HG03108 (cell line): Measurements from ENCODE around the gene MRPL10.

Experiments used
- ATAC-seq: cut with Tn5 transposase; IDR thresholded peaks from one replicate; pipeline ENCODE4 v1.9.1; 2021; ENCODE audit warnings: moderate library complexity; ENCODE audit not compliant: unreplicated experiment

The MRPL10 gene

GRCh38 chr17:47815106-47815918, 16.0 kb downstream of the MRPL10 start:
- no peak for ATAC-seq

DNA sequence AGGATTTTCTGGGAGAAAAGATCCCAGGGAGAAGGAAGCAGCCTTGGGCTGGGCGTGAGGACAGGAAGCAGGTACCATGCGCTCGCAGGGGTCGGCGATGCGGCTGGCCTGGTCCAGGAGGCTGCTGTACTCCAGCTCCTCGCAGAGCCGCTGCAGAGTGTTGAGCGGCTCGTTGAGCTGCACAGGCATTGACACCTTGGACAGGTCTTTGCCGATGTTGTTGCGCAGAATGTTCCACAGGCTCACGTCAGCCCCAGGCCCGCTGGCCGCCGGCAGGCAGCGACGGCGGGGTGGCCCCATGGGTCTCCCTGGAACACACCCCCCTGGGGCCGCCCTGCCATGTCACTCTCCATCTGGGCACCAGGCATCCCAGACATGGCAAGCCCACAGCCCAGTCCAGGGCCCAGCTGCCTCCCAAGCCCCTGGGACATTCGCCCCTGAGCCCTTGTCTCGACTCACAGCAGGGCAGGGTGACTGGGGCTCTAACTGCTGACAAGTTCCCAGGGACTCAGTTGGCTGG, 17.8 kb downstream of the MRPL10 start:
- no peak for ATAC-seq

DNA sequence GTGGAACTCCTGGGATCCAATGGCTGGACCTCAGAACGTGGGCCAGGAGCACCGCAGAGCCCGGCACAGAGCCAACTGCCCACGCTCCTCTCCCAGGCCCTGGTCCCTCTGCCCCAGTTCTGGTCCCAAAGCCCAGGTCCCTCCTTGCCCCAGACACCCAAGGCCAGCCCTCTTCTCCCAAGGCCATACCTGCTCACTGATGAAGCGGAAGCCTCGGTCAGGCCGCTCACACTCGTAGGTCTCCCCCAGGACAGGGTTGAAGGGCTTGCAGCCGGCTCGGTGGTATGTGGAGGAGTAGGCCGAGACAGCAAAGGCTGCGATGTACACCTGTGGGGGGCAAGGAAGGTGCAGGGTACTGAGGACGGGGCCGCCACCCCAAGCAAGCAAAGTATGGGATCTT, 18.3 kb downstream of the MRPL10 start:
- no peak for ATAC-seq

DNA sequence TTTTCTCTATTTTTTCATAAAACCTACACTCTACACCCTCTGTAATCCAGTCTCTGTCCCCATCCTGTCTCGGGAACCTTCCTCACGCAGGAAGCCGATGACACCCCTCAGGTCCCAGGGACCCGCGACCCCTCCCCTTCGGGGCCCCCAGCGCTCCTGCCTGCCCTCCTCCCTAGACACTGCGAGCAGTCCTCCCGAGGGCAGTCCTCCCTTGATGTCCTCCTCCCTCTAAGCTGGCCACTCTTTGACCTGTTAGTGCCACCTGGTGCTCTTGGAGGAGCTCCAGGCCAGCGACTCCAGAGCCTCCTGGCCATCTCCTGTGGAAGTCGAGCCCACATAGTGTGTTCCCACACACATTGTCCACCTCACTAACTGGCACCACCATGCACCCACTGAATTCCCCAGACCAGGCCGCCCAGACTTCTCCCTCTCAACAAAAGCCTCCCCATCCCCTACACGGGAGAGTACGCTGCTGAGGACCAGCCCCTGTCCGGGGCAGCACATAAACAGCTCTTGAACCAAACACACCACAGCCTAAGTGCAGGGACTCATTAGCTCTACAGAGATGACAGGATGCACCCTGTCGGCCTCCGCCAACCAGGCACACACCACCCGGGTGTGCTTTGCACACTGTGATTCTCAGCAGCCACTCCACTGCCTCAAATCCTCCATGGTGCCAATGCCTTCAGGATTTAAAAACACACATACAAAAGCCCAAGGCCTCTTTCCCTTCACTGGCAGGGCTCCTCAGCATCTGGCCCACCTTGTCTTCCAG, 19.0 kb downstream of the MRPL10 start:
- no peak for ATAC-seq

DNA sequence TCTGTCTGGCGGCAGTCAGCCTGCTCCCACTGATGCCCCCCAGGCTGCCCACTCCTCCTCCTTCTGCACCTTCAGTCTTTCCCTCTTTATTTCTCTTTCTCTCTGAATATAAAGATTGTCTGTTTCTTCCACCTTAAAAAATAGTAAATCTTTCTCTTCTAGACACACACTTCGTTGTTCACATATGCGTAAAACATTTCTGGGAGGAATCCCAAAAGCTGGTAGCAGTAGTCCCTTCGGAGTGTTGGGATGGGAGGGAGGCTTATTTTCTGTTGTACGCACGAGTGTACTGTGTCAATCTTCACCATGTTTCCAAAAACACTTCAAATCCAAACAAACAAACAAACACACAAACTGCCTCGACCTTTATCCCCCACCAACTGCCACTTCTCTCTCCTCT, 19.6 kb downstream of the MRPL10 start:
- ATAC-seq: no peak

DNA sequence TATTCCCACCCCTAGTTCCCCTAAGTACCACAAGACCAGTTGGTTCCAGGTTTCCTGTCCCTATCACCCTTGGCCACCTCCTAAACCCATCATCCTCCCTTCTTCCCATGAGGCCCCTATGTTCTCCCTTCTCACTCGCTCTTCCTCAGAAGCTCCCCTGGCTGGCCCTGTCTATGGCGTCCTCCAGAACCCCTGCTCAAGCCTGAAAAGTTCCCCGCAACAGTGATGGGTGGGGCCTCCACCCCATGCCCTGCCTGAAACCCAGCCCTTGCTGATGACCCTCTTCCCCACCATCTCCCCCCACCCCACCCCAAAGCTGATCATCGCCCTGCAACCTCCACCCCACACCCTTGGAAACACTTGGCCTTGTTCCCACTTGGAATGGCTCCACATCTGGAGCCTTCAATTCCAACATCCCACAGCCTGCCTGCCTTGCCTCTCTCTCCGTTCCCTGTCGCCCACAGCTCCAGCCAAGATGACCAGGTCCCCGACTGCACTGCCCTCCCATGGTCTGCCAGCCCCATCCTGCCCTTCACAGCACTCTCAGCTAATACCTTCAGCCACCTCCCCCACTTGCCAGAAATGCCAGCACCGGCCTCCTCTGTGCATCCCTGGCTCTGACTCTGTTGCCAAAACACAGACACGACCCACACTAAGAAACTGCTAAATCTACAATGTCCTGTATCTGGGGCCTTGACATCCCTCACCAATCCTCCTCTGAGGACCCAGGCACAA, 20.3 kb downstream of the MRPL10 start:
- ATAC-seq: no peak

DNA sequence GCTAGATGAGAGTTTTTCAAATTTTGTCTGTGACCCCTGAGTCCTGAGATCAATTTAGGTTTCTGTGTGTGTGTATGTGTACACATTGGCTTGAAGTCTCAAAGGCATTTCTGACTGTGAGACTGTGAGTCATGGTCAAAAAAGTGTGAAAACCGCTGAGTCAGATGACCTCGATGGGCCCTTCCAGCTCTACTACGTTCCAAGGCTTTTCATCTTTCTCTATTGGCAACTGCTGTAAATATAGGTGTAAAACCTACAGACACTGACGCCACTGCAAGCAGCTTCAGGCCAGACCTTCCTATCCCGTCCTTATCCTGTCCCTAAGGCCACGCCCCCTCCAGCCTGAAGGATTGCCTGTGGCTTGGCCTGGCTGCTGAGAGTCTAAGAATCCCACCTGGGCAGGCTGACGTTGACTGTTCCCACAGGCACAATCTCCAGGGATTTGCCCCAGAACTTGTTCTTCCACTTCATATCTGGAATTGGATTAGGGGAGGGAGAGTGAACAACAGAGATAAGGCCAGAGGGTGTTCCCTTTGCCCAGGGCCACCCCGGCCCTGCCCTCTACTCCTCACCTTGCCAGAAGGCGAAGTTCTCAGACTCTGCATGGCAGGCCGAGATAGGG, 21.0 kb downstream of the MRPL10 start:
- no peak for ATAC-seq

DNA sequence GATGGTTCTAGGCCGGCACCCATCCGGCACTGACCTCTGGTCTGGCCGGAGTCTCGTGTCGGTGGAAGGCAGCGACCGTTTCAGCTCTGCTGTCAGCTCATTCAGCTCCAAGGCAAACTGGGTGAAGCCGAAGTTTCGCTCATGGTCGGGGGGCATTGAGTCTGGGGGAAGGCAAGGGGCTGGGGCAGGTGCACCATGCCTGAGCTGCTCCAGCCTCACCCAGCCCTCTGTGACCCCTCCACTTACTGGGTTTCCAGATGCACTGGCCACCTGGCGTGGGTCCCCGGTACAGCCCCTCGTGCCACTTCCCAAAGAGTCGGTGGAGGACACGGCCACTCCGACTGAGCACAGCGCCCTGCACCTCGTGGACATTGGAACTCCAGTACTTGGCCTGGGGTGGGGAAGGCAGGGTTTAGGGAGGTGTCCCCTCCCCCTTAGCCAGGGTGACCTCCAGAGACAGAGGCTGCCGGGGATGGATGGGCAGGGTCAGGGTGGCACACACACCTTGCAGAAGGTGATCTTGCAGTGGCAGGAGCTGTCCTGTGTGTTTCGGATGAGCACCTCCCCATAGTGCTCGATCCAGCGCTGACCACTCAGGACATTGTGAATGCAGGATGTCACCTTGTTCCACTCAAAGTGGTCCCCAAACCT, 22.4 kb downstream of the MRPL10 start:
- ATAC-seq: no peak

DNA sequence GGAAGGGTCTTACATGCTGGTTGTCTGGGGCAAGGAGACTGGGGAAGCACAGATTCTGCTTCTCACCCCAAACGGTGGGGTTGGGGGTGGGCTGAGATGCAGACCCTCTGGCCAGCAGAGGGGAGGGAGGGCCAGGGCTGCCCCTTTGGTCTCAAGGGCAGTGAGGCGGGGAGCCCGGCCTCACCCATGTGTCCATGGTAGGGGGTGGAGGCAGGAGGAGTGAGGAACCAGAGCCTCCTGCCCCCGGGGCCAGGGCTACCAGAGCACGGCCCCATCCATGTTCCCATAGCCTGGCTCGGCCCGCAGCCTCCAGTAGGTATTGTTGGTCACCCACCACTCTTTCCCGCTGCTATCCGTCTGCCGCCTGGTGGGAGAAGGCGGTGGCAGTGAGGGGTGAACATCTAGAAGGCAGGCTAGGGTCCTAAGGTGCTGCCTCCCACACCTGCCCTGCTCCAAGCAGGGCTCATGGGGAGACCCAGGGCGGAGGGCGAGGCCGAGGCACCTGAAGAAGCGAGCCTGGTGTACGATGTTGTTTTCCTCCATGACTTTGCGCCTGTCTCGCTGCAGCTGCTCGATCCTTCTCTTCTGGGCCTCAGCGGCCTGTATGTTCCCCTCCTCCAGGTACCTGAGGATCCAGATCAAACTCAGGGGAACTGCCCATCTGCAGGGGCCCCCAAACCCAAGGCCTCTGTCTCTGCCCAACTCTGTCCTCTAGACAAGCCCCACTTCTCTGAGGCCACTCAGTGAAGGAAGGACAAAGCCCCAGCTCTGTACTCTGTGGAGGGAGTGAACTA, 23.1 kb downstream of the MRPL10 start:
- ATAC-seq: no peak

GRCh38 chr17:47807421-47807820, 23.9 kb downstream of the MRPL10 start:
- ATAC-seq: no peak

DNA sequence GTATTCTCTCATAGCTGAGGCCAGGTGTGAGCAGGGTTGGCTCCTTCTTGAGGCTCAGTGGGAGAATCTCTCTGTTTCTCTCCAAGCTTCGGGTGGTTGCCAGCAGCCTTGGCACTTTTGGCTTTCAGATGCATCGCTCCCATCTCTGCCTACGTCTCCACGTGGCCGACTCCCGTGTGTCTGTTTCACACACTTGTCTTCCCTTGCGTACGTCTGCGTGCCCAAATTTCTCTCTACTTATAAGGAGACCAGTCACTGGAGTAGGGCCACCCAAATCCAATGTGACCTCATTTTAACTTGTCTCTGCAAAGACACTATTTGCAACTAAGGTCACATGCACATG, 24.5 kb downstream of the MRPL10 start:
- no peak for ATAC-seq

- no peak for ATAC-seq
Observed at GRCh38 chr17:47806026-47806912, 25.1 kb downstream of the MRPL10 start.

DNA sequence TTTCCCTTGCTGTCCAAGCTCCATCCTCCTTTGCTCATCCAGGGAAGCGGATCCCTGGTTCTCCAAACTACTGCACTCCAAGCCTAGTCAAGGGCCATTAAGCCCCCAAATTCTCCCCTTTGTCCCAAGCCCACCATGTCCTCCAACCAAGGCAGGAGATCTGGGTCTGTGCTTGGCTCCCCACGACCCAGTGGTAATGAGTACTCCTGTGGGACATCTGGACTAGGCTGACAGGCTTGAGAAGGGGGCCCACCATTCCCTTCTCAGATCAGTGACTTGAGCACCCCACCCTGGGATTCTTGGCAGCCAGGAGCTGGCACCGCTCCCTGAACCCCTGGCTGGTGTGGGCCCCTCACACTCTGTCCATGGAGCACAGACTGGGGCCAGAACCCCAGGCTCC, 26.9 kb downstream of the MRPL10 start:
- no peak for ATAC-seq

DNA sequence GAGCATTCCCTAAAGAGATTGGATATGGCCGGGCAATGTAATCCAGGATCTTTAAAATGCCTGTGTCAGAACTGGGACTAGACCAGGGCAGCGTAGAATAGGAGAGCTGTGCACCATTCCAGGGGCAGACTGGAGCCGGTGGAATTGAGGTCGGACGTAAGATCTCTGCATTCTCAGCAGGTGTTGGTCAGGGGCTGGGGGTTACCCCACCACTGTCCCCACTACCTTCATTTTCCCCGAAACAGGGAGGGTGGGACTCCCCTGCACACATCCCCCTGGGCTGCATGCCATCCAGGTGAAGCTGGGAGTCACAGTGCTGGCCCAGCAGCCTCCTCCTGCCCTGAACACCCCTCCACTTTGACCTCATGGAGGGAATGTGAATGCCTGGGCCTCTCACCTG, 27.6 kb downstream of the MRPL10 start:
- ATAC-seq: no peak

DNA sequence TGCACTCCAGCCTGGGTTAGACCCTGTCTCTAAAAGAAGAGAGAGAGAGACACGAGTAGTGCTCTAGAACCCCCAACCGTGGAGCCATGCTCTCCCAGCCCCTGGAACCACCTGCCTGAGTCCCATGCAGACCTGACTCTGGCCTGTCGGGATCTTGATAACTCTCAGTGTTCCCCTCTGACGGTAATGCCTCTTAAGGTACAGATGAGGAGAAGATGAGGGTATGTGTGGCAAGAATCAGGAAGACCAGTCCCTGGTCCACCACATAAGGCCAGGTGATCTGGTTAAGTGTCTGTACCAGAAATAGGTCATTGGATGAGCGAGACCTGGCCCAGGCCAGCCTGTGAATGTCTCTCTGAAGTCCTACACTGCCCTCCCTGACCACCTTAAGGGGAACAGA, 28.1 kb downstream of the MRPL10 start:
- no peak for ATAC-seq

DNA sequence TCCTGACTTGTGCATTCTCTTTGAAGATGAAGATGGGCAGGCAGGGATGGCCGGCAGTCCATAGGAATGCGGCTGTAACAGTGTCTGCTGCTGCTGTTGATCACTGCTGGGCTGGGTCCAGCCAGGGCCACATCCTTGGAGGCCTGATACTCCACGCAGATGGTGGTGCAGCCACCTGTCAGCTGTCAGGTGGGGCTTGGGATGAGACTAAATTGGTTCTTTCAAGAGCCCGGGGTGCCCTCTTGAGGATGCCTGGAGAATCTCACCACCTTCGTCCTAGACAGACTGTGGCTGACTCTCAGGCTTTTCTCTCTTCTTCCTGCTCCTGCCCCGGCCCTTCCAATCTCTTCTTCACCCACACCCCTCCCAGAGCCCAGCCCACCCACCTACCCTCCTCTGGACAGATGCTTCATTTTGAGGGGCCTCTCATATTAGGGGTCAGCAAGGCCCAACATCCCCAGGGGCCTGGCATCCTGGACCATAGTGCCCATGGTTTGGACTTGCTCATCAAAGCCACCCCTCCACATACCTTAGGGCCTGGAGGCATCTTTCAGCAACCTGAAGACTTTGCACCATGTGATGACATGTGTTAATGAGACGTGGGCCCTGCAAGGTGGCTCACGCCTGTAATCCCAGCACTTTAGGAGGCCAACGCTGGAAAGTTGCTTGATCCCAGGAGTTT, 28.9 kb downstream of the MRPL10 start:
- ATAC-seq: no peak

GRCh38 chr17:47801906-47802305, 29.4 kb downstream of the MRPL10 start:
- ATAC-seq: no peak

- ATAC-seq: no peak
Observed at GRCh38 chr17:47801176-47801765, 30.1 kb downstream of the MRPL10 start.
